LNCaP clone FGC (cell line): ENCODE measurements around the gene OR8D2.
"Not testable (repeated sequence)": the region's sequence is repeated elsewhere in the genome, so short reads cannot be mapped to it uniquely, and the experiment has no call there.

Source experiments
- DNase-seq: peaks from one replicate; pipeline ENCODE4 v3.0.0-alpha.2; 2011; ENCODE audit warnings: low read depth
- H3K4me3 ChIP-seq: 2 replicates; pipeline ENCODE4 v1.5.1; 2011; ENCODE audit warnings: mild to moderate bottlenecking, low read depth, low read length, control low read depth
- CTCF ChIP-seq: IDR thresholded peaks from 2 replicates; pipeline ENCODE4 v1.5.1; 2012; ENCODE audit warnings: mild to moderate bottlenecking; ENCODE audit not compliant: control insufficient read depth, insufficient read depth; ENCODE audit errors: extremely low read depth

OR8D2 gene

GRCh38 chr11:124274000-124274399 is 46.0 kb downstream of the OR8D2 start:
- TF ChIP-seq CTCF = no peak
- DNase-seq = no peak
- H3K4me3 ChIP-seq = no peak overlapping the region

- not testable (repeated sequence) for DNase-seq, H3K4me3 ChIP-seq
These were observed 49.1 kb downstream of the OR8D2 start for GRCh38 chr11:124270886-124271285.
